Measurements from ENCODE around the gene IRF2BPL.

IRF2BPL gene

GRCh38 chr14:77007975-77008421, 20.5 kb downstream of the IRF2BPL start:
- H3K9ac ChIP-seq (ENCODE audit: low read length): no peak overlapping the region
- H3K36me3 ChIP-seq (ENCODE audit: insufficient read depth, low read length): no peaks in the 10 kb centered on the region
- no peaks in the 10 kb centered on the region for H3K9me2 ChIP-seq (ENCODE audit: low read depth, low read length)
- no peaks in the 10 kb centered on the region for H3K79me2 ChIP-seq (ENCODE audit: insufficient read depth, low read length)
- no peaks in the 10 kb centered on the region for H3F3A ChIP-seq (ENCODE audit: insufficient read depth, low read length)
- no peaks in the 10 kb centered on the region for H3K4me1 ChIP-seq (ENCODE audit: insufficient read depth, low read length, severe bottlenecking)
- no peaks in the 10 kb centered on the region for H3K27me3 ChIP-seq (ENCODE audit: insufficient read depth, low read length)
- H3K4me2 ChIP-seq (ENCODE audit: low read length): no peak overlapping the region
- no peaks in the 10 kb centered on the region for H4K20me1 ChIP-seq (ENCODE audit: insufficient read depth, low read length)
- no peak overlapping the region for H2AFZ ChIP-seq (ENCODE audit: low read length)
- no peak overlapping the region for H3K27ac ChIP-seq (ENCODE audit: low read depth, low read length, poor library complexity, severe bottlenecking)
- H3K9me3 ChIP-seq (ENCODE audit: low read length): no peaks in the 10 kb centered on the region
- no peak for TF ChIP-seq EZH2 (IDR thresholded peaks at IDR 0.05; ENCODE audit: borderline replicate concordance, low read length)
- TF ChIP-seq CTCF (IDR thresholded peaks at IDR 0.05; ENCODE audit: low read length): no peak
- no peak overlapping the region for H3K4me3 ChIP-seq (ENCODE audit: low read depth, low read length, poor library complexity, severe bottlenecking)

- Histone ChIP-seq H3K9me3 (ENCODE audit: low read length) (no peaks in the 10 kb centered on the region), H3K36me3 (ENCODE audit: insufficient read depth, low read length) (no peaks in the 10 kb centered on the region), H4K20me1 (ENCODE audit: insufficient read depth, low read length) (no peaks in the 10 kb centered on the region), H3K4me3 (ENCODE audit: low read depth, low read length, poor library complexity, severe bottlenecking) (no peak overlapping the region), H3K9ac (ENCODE audit: low read length) (no peak overlapping the region), H2AFZ (ENCODE audit: low read length) (no peak overlapping the region), H3K27me3 (ENCODE audit: insufficient read depth, low read length) (no peaks in the 10 kb centered on the region), H3K79me2 (ENCODE audit: insufficient read depth, low read length) (no peaks in the 10 kb centered on the region), H3F3A (ENCODE audit: insufficient read depth, low read length) (no peaks in the 10 kb centered on the region), H3K4me1 (ENCODE audit: insufficient read depth, low read length, severe bottlenecking) (no peaks in the 10 kb centered on the region), H3K27ac (ENCODE audit: low read depth, low read length, poor library complexity, severe bottlenecking) (no peak overlapping the region), H3K4me2 (ENCODE audit: low read length) (no peak overlapping the region), H3K9me2 (ENCODE audit: low read depth, low read length) (no peaks in the 10 kb centered on the region)
- no peak for TF ChIP-seq EZH2 (IDR thresholded peaks at IDR 0.05; ENCODE audit: borderline replicate concordance, low read length)
- no peak for TF ChIP-seq CTCF (IDR thresholded peaks at IDR 0.05; ENCODE audit: low read length)
Observed at GRCh38 chr14:77007183-77007974, 21.1 kb downstream of the IRF2BPL start.

- no peaks in the 10 kb centered on the region for H3K79me2 ChIP-seq (ENCODE audit: insufficient read depth, low read length)
- no peaks in the 10 kb centered on the region for H3K36me3 ChIP-seq (ENCODE audit: insufficient read depth, low read length)
- H4K20me1 ChIP-seq (ENCODE audit: insufficient read depth, low read length): no peaks in the 10 kb centered on the region
- H3K4me3 ChIP-seq (ENCODE audit: low read depth, low read length, poor library complexity, severe bottlenecking): no peak overlapping the region
- no peak overlapping the region for H3K9ac ChIP-seq (ENCODE audit: low read length)
- no peak overlapping the region for H2AFZ ChIP-seq (ENCODE audit: low read length)
- TF ChIP-seq CTCF (IDR thresholded peaks at IDR 0.05; ENCODE audit: low read length) (no peak), EZH2 (IDR thresholded peaks at IDR 0.05; ENCODE audit: borderline replicate concordance, low read length) (no peak)
- no peak overlapping the region for H3K4me2 ChIP-seq (ENCODE audit: low read length)
- no peaks in the 10 kb centered on the region for H3F3A ChIP-seq (ENCODE audit: insufficient read depth, low read length)
- H3K4me1 ChIP-seq (ENCODE audit: insufficient read depth, low read length, severe bottlenecking): no peaks in the 10 kb centered on the region
- no peaks in the 10 kb centered on the region for H3K9me2 ChIP-seq (ENCODE audit: low read depth, low read length)
- H3K27ac ChIP-seq (ENCODE audit: low read depth, low read length, poor library complexity, severe bottlenecking): no peak overlapping the region
- no peaks in the 10 kb centered on the region for H3K9me3 ChIP-seq (ENCODE audit: low read length)
- no peaks in the 10 kb centered on the region for H3K27me3 ChIP-seq (ENCODE audit: insufficient read depth, low read length)
Observed at GRCh38 chr14:77006132-77006531, 22.4 kb downstream of the IRF2BPL start.
